Umbilical cord (tissue), 2 donors: Measurements from ENCODE around the gene PDE4D. TPM values are rescaled to one million over a fixed set of nuclear protein-coding genes. Genes with fewer than 3 reads are reported as not detected.

Experiments
- DNase-seq: peaks from one replicate; pipeline ENCODE4 v3.0.0-alpha.2; 2015; ENCODE audit warnings: low spot score
- total RNA-seq: library from RNA; depleted of rRNA; stranded (reverse); fragments of >200 nt; gene quantifications from one replicate; pipeline ENCODE4 v1.2.3, GENCODE V29; 2014; ENCODE audit warnings: low replicate concordance; ENCODE audit not compliant: insufficient read depth

Gene PDE4D
- total RNA-seq, 1 donor from 2014 or later, result 283 TPM

DNA sequence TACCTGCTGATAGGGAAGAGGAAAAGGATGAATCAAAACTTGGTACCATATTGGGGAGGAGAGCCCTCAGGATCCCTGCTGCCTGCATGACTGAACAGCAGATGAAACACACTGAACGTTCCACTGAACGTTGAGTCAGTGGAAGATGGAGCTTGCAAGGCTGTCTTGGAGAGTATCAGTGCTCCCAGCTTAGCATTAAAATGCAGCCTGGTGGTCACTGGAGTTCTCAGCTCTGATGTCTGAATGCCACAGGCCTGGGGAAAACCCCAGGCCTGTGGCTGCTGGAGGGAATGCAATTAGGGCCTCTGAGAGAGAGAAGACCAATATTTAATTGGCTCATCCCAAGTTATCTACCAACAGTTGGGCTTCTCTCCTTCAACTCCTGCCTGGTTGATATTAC lies 54.5 kb downstream of the PDE4D start:
- no peak for DNase-seq

- no peak for DNase-seq
These were observed 55.5 kb downstream of the PDE4D start for GRCh38 chr5:59838067-59838466.

- DNase-seq, result no peak
These were observed 56.5 kb downstream of the PDE4D start for GRCh38 chr5:59837071-59837470.

DNA sequence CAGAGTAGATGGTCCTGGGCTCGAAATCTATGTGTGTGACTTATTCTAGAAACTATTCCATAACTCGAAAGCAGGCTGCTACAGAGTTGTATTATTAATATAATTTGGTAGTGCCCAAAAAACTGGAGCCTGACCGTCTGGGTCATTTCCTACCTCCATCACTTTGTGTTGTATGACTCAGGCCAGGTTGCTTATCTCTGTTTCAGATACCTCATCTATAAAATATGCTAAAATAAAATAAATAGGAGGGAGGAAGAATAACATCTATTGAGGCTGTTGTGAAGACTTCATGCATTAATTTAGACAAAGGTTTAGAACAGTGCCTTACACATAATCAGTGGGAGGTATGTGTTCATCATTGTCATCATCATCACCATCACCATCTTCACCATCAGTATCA lies 57.7 kb downstream of the PDE4D start:
- no peak for DNase-seq

DNA sequence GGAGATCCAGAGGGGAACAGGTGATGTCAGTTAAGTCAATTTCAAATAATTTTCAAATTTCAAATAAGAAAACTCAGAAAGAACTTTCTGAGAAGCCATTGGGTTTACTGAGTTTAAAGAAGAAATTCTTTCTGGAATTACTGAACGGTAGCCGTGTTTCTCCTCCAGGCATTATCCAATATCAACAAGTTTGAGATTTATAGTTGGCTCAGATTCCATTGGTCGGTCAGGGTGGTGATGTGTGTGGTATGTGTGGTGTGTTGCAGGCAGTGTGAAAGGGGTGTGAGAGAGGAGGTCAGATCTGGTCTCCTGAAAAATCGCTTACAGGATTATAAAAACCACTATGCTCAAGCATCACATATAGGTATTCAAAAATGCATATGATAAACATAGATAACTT lies 60.1 kb downstream of the PDE4D start:
- DNase-seq, result no peak

GRCh38 chr5:59832577-59833301 lies 60.8 kb downstream of the PDE4D start:
- no peak for DNase-seq

DNA sequence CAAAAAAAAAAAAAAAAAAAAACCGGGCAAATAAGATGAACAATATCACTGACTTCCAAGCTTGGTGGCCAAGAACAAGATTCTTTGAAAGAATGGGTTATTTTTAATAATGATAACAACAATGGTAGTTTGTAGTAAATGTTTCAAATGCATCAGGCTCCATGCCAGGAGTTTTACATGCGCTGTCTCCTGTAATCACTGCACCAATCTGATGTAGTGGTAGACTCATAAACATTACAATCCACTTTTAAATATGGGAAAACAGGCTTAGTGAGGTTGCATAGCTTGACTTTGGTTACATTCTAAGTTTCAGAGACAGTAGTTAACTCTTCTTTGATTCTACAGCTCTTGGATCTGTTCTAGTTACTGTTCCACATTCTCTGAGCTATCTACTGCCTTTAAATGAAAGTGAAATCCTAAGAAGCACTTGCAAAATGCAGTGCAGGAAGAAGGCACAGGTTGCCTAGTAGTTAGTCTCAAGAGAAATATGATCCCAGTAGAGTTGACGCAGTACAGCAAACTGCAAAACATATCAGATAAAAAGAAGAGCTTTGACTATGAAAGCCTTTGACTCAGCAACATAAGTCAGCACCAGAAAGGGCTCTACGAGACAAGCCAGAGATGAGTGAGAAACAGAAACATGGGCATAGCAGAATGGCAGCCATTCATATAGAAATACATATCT lies 62.1 kb downstream of the PDE4D start:
- peak; percentile 31 for DNase-seq

DNA sequence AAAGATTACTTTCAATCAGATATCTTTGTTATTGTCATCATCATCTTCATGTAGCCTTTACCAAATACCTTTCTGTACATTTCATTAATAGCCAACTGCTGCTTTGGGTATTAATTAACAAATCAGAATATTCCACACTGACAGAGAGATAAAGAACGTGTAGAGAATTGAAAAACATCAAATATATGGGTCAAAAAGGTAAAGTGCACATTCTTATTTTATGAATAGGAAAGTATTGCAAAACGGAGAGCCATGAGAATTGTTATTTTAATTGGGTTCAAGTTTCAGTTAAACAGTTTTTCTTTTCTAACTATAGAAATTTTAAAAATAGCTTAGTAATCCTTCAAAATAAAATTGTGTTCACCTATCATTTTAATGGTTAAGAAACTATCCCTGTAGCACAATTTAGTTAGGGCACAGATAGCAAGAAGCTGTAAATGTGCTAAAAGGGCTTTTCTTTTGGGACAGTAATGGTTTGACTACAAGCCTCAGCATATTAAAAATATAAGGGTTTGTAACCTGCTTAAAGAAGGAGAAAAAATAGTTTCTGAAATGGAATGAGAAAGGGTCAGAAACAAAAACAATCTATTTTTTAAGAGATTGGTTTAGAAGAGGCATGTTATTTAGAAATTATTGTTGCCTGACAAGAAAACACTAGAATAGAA lies 62.9 kb downstream of the PDE4D start:
- no peak for DNase-seq

GRCh38 chr5:59829922-59830321 lies 63.6 kb downstream of the PDE4D start:
- no peak for DNase-seq

GRCh38 chr5:59829386-59829785 lies 64.1 kb downstream of the PDE4D start:
- DNase-seq, result no peak

DNA sequence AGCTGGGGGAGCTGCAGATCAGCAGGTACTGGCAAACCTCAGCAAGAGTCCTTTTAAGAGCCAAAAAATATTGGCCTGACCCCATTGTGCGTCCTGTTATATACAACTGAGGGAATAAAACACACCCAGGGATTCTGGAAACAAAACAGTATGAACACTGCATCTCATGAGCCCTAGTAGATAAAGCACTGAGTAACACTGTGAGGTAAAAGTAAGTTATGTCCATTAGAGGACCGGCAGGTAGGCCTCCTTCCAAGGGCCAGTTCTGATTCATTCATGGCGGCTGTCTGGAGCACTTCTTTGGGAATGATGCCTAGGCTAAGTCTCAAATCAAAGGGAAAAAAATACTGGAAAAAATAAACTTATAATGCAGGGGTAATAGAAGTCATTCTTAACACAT lies 64.9 kb downstream of the PDE4D start:
- no peak for DNase-seq

DNA sequence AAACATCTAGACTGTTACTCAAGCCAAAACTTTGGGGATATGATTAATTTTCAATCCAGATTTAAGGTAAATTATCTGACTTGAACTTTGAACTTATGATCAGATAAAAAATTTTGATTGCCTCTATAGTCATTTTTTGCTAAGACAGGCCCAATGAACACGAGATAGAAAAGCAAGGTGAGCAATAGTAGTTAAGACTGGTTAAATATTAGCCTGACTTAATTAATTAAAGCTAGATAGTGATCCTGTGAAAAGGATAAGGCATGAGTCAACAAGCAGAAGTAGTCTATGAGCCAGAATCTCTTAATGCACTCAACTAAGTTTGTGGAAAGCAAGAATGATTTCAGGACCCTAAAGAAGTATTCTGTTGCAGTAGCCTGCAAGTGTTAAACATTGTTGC lies 66.5 kb downstream of the PDE4D start:
- DNase-seq, result no peak

- DNase-seq, result no peak
These were observed 70.1 kb downstream of the PDE4D start for GRCh38 chr5:59823420-59823819.

DNA sequence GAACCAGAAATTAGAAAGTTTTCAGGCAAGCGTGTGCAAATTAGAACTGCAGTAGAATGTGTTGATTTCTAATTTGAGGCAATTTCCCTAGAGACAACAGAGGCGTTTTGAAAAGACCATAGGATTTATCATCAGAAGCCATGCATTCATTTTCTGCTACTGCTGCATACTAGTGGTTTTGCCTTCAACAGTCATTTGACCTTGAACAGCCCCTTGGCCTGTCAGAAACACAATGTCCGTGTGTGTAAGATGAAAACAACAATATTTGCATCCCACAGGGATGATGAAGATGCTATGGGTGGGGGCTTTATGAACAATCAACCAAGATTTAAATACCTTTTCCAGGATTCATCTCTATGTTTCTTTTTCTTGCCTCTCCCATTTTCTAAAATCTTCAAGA lies 73.7 kb downstream of the PDE4D start:
- no peak for DNase-seq

DNA sequence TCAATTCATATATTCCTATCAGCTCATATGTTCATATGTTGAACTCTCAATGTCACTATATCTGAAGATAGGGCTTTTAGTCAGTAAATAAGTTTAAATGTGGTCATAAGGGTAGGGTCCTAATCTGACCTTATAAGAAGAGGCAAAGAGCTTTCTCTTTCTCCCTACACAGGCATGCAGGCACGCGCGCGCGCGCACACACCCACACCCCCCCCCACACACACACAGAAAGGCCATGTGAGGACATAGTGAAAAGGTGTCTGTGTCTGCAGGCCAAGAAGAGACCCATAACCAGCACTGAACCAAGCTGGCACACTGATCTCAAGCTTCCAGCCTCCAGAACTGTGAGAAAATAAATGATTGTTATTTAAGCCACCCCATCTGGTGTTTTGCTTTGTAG lies 76.0 kb downstream of the PDE4D start:
- no peak for DNase-seq

GRCh38 chr5:59816654-59817300 lies 76.7 kb downstream of the PDE4D start:
- no peak for DNase-seq

DNA sequence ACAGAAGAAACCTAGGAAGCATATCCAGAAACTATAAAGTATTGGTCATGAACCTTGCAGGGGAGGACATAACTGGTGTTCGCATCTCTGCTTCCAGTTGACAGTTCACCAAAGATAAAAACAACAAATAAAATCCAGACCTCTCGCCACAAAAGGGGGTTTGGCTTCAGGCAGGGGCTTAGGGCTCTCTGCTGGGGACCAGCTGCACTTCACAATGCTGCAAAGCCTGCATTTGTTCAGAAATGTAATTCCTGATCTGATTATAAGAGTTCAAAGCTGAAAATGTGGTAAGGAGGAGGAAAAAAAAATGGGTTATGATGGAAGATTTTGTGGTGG lies 79.0 kb downstream of the PDE4D start:
- no peak for DNase-seq

GRCh38 chr5:59813761-59814536 lies 79.6 kb downstream of the PDE4D start:
- peak; percentile 72 for DNase-seq

- DNase-seq, result peak; percentile 80
These were observed 83.5 kb downstream of the PDE4D start for GRCh38 chr5:59810041-59810440.

GRCh38 chr5:59807806-59808205 lies 85.7 kb downstream of the PDE4D start:
- peak; percentile 36 for DNase-seq

GRCh38 chr5:59800347-59800893 lies 93.1 kb downstream of the PDE4D start:
- DNase-seq, result no peak
